Calu3 (cell line): ENCODE results near the gene USP7. TPM values are rescaled to one million over a fixed set of nuclear protein-coding genes. Genes with fewer than 3 reads are reported as not detected.

ENCODE experiments used
- BruUV-seq: library from RNA; stranded (reverse); fragments of 400-500 nt; replicated peaks from 2 replicates; lab custom pipeline; 2021; lab: Mats Ljungman, UMichigan
- CTCF ChIA-PET: fragments of 300-600 bp; sonication (Branson Sonifier 250); formaldehyde crosslinking; loops from one replicate; lab custom pipeline; 2022; ENCODE audit warnings: antibody characterized with exemption; lab: Charles Lee
- DNase-seq: peaks from one replicate; pipeline ENCODE4 v3.0.0; 2022
- H3K27ac Mint-ChIP-seq: one replicate; pipeline ENCODE4 v1.8.0; 2022; ENCODE audit warnings: mixed read lengths; ENCODE audit not compliant: unreplicated experiment
- H3K27me3 Mint-ChIP-seq: one replicate; pipeline ENCODE4 v1.8.0; 2022; ENCODE audit warnings: mixed read lengths; ENCODE audit not compliant: unreplicated experiment
- H3K36me3 Mint-ChIP-seq: one replicate; pipeline ENCODE4 v1.8.0; 2022; ENCODE audit warnings: mild to moderate bottlenecking, moderate library complexity, mixed read lengths; ENCODE audit not compliant: insufficient read depth, unreplicated experiment
- H3K4me1 Mint-ChIP-seq: one replicate; pipeline ENCODE4 v1.8.0; 2022; ENCODE audit warnings: mild to moderate bottlenecking, low read depth, mixed read lengths; ENCODE audit not compliant: unreplicated experiment
- H3K4me3 Mint-ChIP-seq: one replicate; pipeline ENCODE4 v1.8.0; 2022; ENCODE audit warnings: mild to moderate bottlenecking, low read depth, moderate library complexity, mixed read lengths; ENCODE audit not compliant: unreplicated experiment
- H3K9me3 Mint-ChIP-seq: one replicate; pipeline ENCODE4 v1.8.0; 2022; ENCODE audit warnings: low read depth, mixed read lengths; ENCODE audit not compliant: unreplicated experiment
- CTCF ChIP-seq: fragments of 200-600 bp; IDR thresholded peaks from one replicate; pipeline ENCODE4 v1.8.0; 2022; ENCODE audit warnings: antibody characterized with exemption; ENCODE audit not compliant: unreplicated experiment
- intact Hi-C: fragments of 100-400 bp; cut with micrococcal nuclease; formaldehyde crosslinking; loops from one replicate; pipeline ENCODE4 v1.10.0; 2022; ENCODE audit not compliant: unreplicated experiment
- total RNA-seq: library from RNA; stranded (reverse); gene quantifications from 2 replicates; pipeline ENCODE4 v1.2.3, GENCODE V29; 2022

The USP7 gene
- total RNA-seq, 1 experiment from 2014 or later: 165 TPM

GRCh38 chr16:8959921-8960787 is 3.6 kb downstream of the USP7 start:
- H3K9me3 Mint-ChIP-seq: no peaks in the 10 kb centered on the region
- H3K27ac Mint-ChIP-seq: no peak overlapping the region
- intact Hi-C loops: loop anchor here (5.0 to 10.0 kb wide), 3 partner anchors 48 to 152 kb away; partner anchors contain the start of gene HAPSTR1
- TF ChIP-seq CTCF: no peak
- peak overlapping the region; percentile 99 for H3K4me3 Mint-ChIP-seq
- peaks cover 66% of the 10 kb centered on the region for H3K4me1 Mint-ChIP-seq
- BruUV-seq: no TSS peak
- H3K36me3 Mint-ChIP-seq: peaks cover 43% of the 10 kb centered on the region
- no peaks in the 10 kb centered on the region for H3K27me3 Mint-ChIP-seq
- DNase-seq: no peak
- CTCF ChIA-PET: interaction anchor here (2.5 kb wide), 1 partner anchor 24 kb away, joined by 7 read pairs; no protein-coding TSS in a partner anchor

- Mint-ChIP-seq H3K36me3 (peaks cover 34% of the 10 kb centered on the region), H3K27ac (no peak overlapping the region), H3K27me3 (no peaks in the 10 kb centered on the region), H3K4me3 (no peak overlapping the region), H3K9me3 (no peaks in the 10 kb centered on the region), H3K4me1 (peaks cover 66% of the 10 kb centered on the region)
- DNase-seq: no peak
- TF ChIP-seq CTCF: no peak
- intact Hi-C loops: loop anchor here (5.0 kb wide), 1 partner anchor 154 kb away; no protein-coding TSS in a partner anchor
- BruUV-seq: no TSS peak
- CTCF ChIA-PET: interaction anchor here (0.7 kb wide), 2 partner anchors 1072 to 1999 kb away, joined by 3 to 4 read pairs; no protein-coding TSS in a partner anchor
These were observed 5.2 kb downstream of the USP7 start for GRCh38 chr16:8958344-8959167.

- BruUV-seq: no TSS peak
- no peaks in the 10 kb centered on the region for H3K27me3 Mint-ChIP-seq
- no peak for DNase-seq
- H3K4me3 Mint-ChIP-seq: no peak overlapping the region
- peaks cover 75% of the 10 kb centered on the region for H3K4me1 Mint-ChIP-seq
- TF ChIP-seq CTCF: no peak
- no peak overlapping the region for H3K27ac Mint-ChIP-seq
- H3K36me3 Mint-ChIP-seq: peaks cover 29% of the 10 kb centered on the region
- no peaks in the 10 kb centered on the region for H3K9me3 Mint-ChIP-seq
- CTCF ChIA-PET: interaction anchor here (0.8 kb wide), 1 partner anchor 10 kb away, joined by 3 read pairs; no protein-coding TSS in a partner anchor
- intact Hi-C loops: loop anchor here (5.0 kb wide), 1 partner anchor 155 kb away; no protein-coding TSS in a partner anchor
These were observed 6.1 kb downstream of the USP7 start for GRCh38 chr16:8957509-8958157.

GRCh38 chr16:8957063-8957397 is 6.7 kb downstream of the USP7 start:
- no peak overlapping the region for H3K4me3 Mint-ChIP-seq
- H3K27ac Mint-ChIP-seq: no peak overlapping the region
- no peak for TF ChIP-seq CTCF
- H3K36me3 Mint-ChIP-seq: peaks cover 23% of the 10 kb centered on the region
- CTCF ChIA-PET: interaction anchor here (0.8 kb wide), 1 partner anchor 9 kb away, joined by 3 read pairs; no protein-coding TSS in a partner anchor
- intact Hi-C loops: loop anchor here (5.0 kb wide), 1 partner anchor 155 kb away; no protein-coding TSS in a partner anchor
- BruUV-seq: no TSS peak
- no peaks in the 10 kb centered on the region for H3K27me3 Mint-ChIP-seq
- H3K4me1 Mint-ChIP-seq: peaks cover 77% of the 10 kb centered on the region
- no peak for DNase-seq
- H3K9me3 Mint-ChIP-seq: no peaks in the 10 kb centered on the region
